Mucosa of stomach (tissue), 1 donor: Measurements from ENCODE around the gene MED25.

ENCODE experiments used
- H3K27me3 ChIP-seq: one replicate; pipeline ENCODE4 v1.7.0; 2013; ENCODE audit warnings: mild to moderate bottlenecking, low read length; ENCODE audit not compliant: control insufficient read depth, insufficient read depth
- H3K36me3 ChIP-seq: one replicate; pipeline ENCODE4 v1.7.0; 2013; ENCODE audit warnings: low read length; ENCODE audit not compliant: control insufficient read depth, insufficient read depth
- H3K4me1 ChIP-seq: one replicate; pipeline ENCODE4 v1.7.0; 2013; ENCODE audit warnings: mild to moderate bottlenecking, low read length; ENCODE audit not compliant: control insufficient read depth, insufficient read depth
- H3K4me3 ChIP-seq: one replicate; pipeline ENCODE4 v1.7.0; 2013; ENCODE audit warnings: low read length
- H3K9ac ChIP-seq: one replicate; pipeline ENCODE4 v1.7.0; 2013; ENCODE audit warnings: mild to moderate bottlenecking, low read length, moderate library complexity
- H3K9me3 ChIP-seq: one replicate; pipeline ENCODE4 v1.7.0; 2013; ENCODE audit warnings: mild to moderate bottlenecking, low read length, moderate library complexity; ENCODE audit not compliant: control insufficient read depth
- donor health status: Pancreatic carcinoma.

Gene MED25

GRCh38 chr19:49838885-49839588 is 20.9 kb downstream of the MED25 start:
- H3K9ac ChIP-seq, result no peak overlapping the region
- H3K4me1 ChIP-seq, result no peaks in the 10 kb centered on the region
- peaks cover 7% of the 10 kb centered on the region for H3K36me3 ChIP-seq
- no peak overlapping the region for H3K4me3 ChIP-seq
- no peaks in the 10 kb centered on the region for H3K9me3 ChIP-seq
- H3K27me3 ChIP-seq, result no peaks in the 10 kb centered on the region

- H3K4me3 ChIP-seq, result no peak overlapping the region
- H3K36me3 ChIP-seq, result peaks cover 7% of the 10 kb centered on the region
- H3K9me3 ChIP-seq, result no peaks in the 10 kb centered on the region
- no peaks in the 10 kb centered on the region for H3K27me3 ChIP-seq
- no peak overlapping the region for H3K9ac ChIP-seq
- H3K4me1 ChIP-seq, result no peaks in the 10 kb centered on the region
These were observed 21.6 kb downstream of the MED25 start for GRCh38 chr19:49839713-49840112.

GRCh38 chr19:49840321-49840720 is 22.2 kb downstream of the MED25 start:
- Histone ChIP-seq H3K4me1 (no peaks in the 10 kb centered on the region), H3K27me3 (no peaks in the 10 kb centered on the region), H3K4me3 (no peak overlapping the region), H3K9me3 (no peaks in the 10 kb centered on the region), H3K36me3 (peaks cover 7% of the 10 kb centered on the region), H3K9ac (no peak overlapping the region)

- peaks cover 7% of the 10 kb centered on the region for H3K36me3 ChIP-seq
These were observed 22.7 kb downstream of the MED25 start for GRCh38 chr19:49840736-49841249.

GRCh38 chr19:49843265-49843664 is 25.2 kb downstream of the MED25 start:
- H3K27me3 ChIP-seq, result no peaks in the 10 kb centered on the region
- H3K9ac ChIP-seq, result no peak overlapping the region
- H3K9me3 ChIP-seq, result no peaks in the 10 kb centered on the region
- no peak overlapping the region for H3K4me3 ChIP-seq
- peaks cover 7% of the 10 kb centered on the region for H3K36me3 ChIP-seq
- H3K4me1 ChIP-seq, result no peaks in the 10 kb centered on the region

More at GRCh38 chr19:49840736-49841249, 22.7 kb downstream of the MED25 start:
- Histone ChIP-seq H3K4me3 (no peak overlapping the region), H3K9me3 (no peaks in the 10 kb centered on the region), H3K27me3 (no peaks in the 10 kb centered on the region), H3K9ac (no peak overlapping the region), H3K4me1 (no peaks in the 10 kb centered on the region)

- no peak overlapping the region for H3K9ac ChIP-seq
- no peaks in the 10 kb centered on the region for H3K9me3 ChIP-seq
- no peak overlapping the region for H3K4me3 ChIP-seq
- peaks cover 4% of the 10 kb centered on the region for H3K36me3 ChIP-seq
- H3K4me1 ChIP-seq, result no peaks in the 10 kb centered on the region
- H3K27me3 ChIP-seq, result no peaks in the 10 kb centered on the region
These were observed 26.3 kb downstream of the MED25 start for GRCh38 chr19:49844138-49845095.

GRCh38 chr19:49845414-49845813 is 27.3 kb downstream of the MED25 start:
- Histone ChIP-seq H3K4me3 (no peak overlapping the region), H3K36me3 (no peaks in the 10 kb centered on the region), H3K9me3 (no peaks in the 10 kb centered on the region), H3K9ac (no peak overlapping the region), H3K27me3 (no peaks in the 10 kb centered on the region), H3K4me1 (peaks cover 8% of the 10 kb centered on the region)

- Histone ChIP-seq H3K4me1 (peaks cover 8% of the 10 kb centered on the region), H3K4me3 (no peak overlapping the region), H3K9me3 (no peaks in the 10 kb centered on the region), H3K27me3 (no peaks in the 10 kb centered on the region), H3K36me3 (no peaks in the 10 kb centered on the region), H3K9ac (no peak overlapping the region)
These were observed 28.3 kb downstream of the MED25 start for GRCh38 chr19:49846408-49846807.

GRCh38 chr19:49847731-49848696 is 29.9 kb downstream of the MED25 start:
- Histone ChIP-seq H3K9me3 (no peaks in the 10 kb centered on the region), H3K36me3 (no peaks in the 10 kb centered on the region), H3K27me3 (no peaks in the 10 kb centered on the region), H3K4me1 (peaks cover 19% of the 10 kb centered on the region), H3K9ac (no peak overlapping the region), H3K4me3 (no peak overlapping the region)

GRCh38 chr19:49848938-49849337 is 30.8 kb downstream of the MED25 start:
- Histone ChIP-seq H3K9ac (no peak overlapping the region), H3K36me3 (no peaks in the 10 kb centered on the region), H3K9me3 (no peaks in the 10 kb centered on the region), H3K4me1 (peaks cover 28% of the 10 kb centered on the region), H3K4me3 (no peak overlapping the region), H3K27me3 (no peaks in the 10 kb centered on the region)

GRCh38 chr19:49849433-49850220 is 31.5 kb downstream of the MED25 start:
- H3K9ac ChIP-seq, result no peak overlapping the region
- no peaks in the 10 kb centered on the region for H3K36me3 ChIP-seq
- H3K9me3 ChIP-seq, result no peaks in the 10 kb centered on the region
- no peak overlapping the region for H3K4me3 ChIP-seq
- no peaks in the 10 kb centered on the region for H3K27me3 ChIP-seq
- H3K4me1 ChIP-seq, result peaks cover 30% of the 10 kb centered on the region
